Breast epithelium (tissue), 3 donors: Measurements from ENCODE around the gene IRS1.

Source experiments
- CTCF ChIP-seq, 3 donors: fragments of 450-650 bp; IDR thresholded peaks; one replicate each; pipeline ENCODE4 v1.5.1; 2016 to 2017; ENCODE audit warnings: antibody characterized with exemption in 3 of 3, mild to moderate bottlenecking in 3 of 3, moderate library complexity in 3 of 3
- POLR2A ChIP-seq: fragments of 450-650 bp; IDR thresholded peaks from one replicate; pipeline ENCODE4 v1.6.1; 2016; ENCODE audit warnings: antibody characterized with exemption, mild to moderate bottlenecking, moderate library complexity

GRCh38 chr2:226716126-226716525, 83.5 kb downstream of the IRS1 start:
- no peak for TF ChIP-seq CTCF (IDR thresholded peaks at IDR 0.05)
- TF ChIP-seq POLR2A = no peak
